DND-41 (cell line): Measurements from ENCODE around the gene GALNT13.

Experiments used
- ATAC-seq: fragments of 200-7000 bp; cut with Tn5 transposase; 3 replicates; pipeline ENCODE4 v1.9.1; 2021; ENCODE audit warnings: low read depth; ENCODE audit not compliant: insufficient read depth
- DNase-seq: peaks from one replicate; pipeline ENCODE4 v3.0.0-alpha.2; 2020
- H2AFZ ChIP-seq: 2 replicates; pipeline ENCODE4 v1.6.0; 2012; ENCODE audit warnings: low read depth, low read length
- H3K27ac ChIP-seq: 2 replicates; pipeline ENCODE4 v1.5.1; 2012; ENCODE audit warnings: low read length, inconsistent platforms
- H3K27me3 ChIP-seq: fragments of 200-600 bp; sonication (generic); 2 replicates; pipeline ENCODE4 v1.6.0; 2012; ENCODE audit warnings: low read length, mild to moderate bottlenecking, inconsistent platforms; ENCODE audit not compliant: insufficient read depth, poor library complexity
- H3K36me3 ChIP-seq: 2 replicates; pipeline ENCODE4 v1.5.1; 2012; ENCODE audit warnings: low read length, inconsistent platforms; ENCODE audit not compliant: insufficient read depth
- H3K4me1 ChIP-seq: 2 replicates; pipeline ENCODE4 v1.5.1; 2012; ENCODE audit warnings: mild to moderate bottlenecking, low read length; ENCODE audit not compliant: insufficient read depth
- H3K4me2 ChIP-seq: 2 replicates; pipeline ENCODE4 v1.6.0; 2012; ENCODE audit warnings: mild to moderate bottlenecking, moderate library complexity, low read length, inconsistent platforms; ENCODE audit not compliant: insufficient read depth
- H3K4me3 ChIP-seq, 2 experiments: fragments of 200-600 bp in 1 of 2; shearing (Covaris generic) in 1 of 2; 2 replicates each; pipeline ENCODE4 v1.5.1; 2012 to 2016; ENCODE audit warnings: inconsistent platforms in 2 of 2, low read length in 2 of 2, mild to moderate bottlenecking in 2 of 2, low read depth in 1 of 2, moderate library complexity in 1 of 2
- H3K79me2 ChIP-seq: 2 replicates; pipeline ENCODE4 v1.6.0; 2012; ENCODE audit warnings: low read length, inconsistent platforms; ENCODE audit not compliant: insufficient read depth
- H3K9ac ChIP-seq: 2 replicates; pipeline ENCODE4 v1.6.0; 2012; ENCODE audit warnings: low read depth, mild to moderate bottlenecking, inconsistent platforms, low read length, moderate library complexity
- H3K9me3 ChIP-seq: 2 replicates; pipeline ENCODE4 v1.5.1; 2012; ENCODE audit warnings: low read length, moderate library complexity, mild to moderate bottlenecking, inconsistent platforms; ENCODE audit not compliant: insufficient read depth, severe bottlenecking
- H4K20me1 ChIP-seq: 2 replicates; pipeline ENCODE4 v1.6.0; 2012; ENCODE audit warnings: low read length; ENCODE audit not compliant: insufficient read depth
- CTCF ChIP-seq: IDR thresholded peaks from 2 replicates; pipeline ENCODE4 v1.5.1; 2012; ENCODE audit warnings: borderline replicate concordance, low read length, moderate library complexity, mild to moderate bottlenecking; ENCODE audit not compliant: poor library complexity, severe bottlenecking; ENCODE audit errors: extremely low read depth
- EZH2 ChIP-seq: IDR thresholded peaks from 3 replicates; pipeline ENCODE4 v1.6.1; 2012; ENCODE audit warnings: borderline replicate concordance, low read depth, mild to moderate bottlenecking, moderate library complexity, low read length, inconsistent platforms; ENCODE audit not compliant: severe bottlenecking

GALNT13 gene

DNA sequence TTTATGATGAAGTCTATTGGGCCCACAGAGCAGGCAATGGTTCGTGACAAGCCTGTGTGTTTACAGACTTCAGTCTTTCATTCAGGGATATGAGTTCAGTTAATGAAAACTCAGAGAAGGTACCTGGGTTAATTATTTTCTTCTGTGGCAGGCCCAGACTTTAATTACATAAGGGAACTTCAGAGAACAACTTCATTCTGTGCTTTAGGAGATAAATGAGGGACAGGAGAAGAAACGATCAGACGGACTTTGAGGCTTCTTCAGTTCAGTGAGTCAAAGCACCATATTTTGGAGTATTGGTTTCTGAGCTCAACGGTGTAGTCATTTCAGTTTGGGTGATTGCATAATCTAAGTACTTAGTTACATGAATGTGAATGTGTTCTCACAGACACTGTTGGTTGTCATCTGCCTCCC, 623.7 kb downstream of the GALNT13 start:
- Histone ChIP-seq H3K4me2 (no peak overlapping the region), H3K79me2 (no peaks in the 10 kb centered on the region), H3K27me3 (no peaks in the 10 kb centered on the region), H3K9me3 (no peaks in the 10 kb centered on the region), H4K20me1 (no peaks in the 10 kb centered on the region), H3K36me3 (no peaks in the 10 kb centered on the region), H3K9ac (no peak overlapping the region), H3K4me3 (no peak overlapping the region), H3K27ac (no peak overlapping the region), H2AFZ (no peak overlapping the region), H3K4me1 (no peaks in the 10 kb centered on the region)
- ATAC-seq (no peak), DNase-seq (no peak)
- TF ChIP-seq CTCF (no peak), EZH2 (no peak)

- H3K36me3 ChIP-seq = no peaks in the 10 kb centered on the region
- no peaks in the 10 kb centered on the region for H3K79me2 ChIP-seq
- H3K4me2 ChIP-seq = no peak overlapping the region
- no peak overlapping the region for H3K9ac ChIP-seq
- no peaks in the 10 kb centered on the region for H3K27me3 ChIP-seq
- H4K20me1 ChIP-seq = no peaks in the 10 kb centered on the region
- TF ChIP-seq CTCF (no peak), EZH2 (no peak)
- no peak for ATAC-seq
- no peak overlapping the region for H3K27ac ChIP-seq
- no peak overlapping the region for H3K4me3 ChIP-seq
- no peaks in the 10 kb centered on the region for H3K4me1 ChIP-seq
- no peak for DNase-seq
- no peak overlapping the region for H2AFZ ChIP-seq
- no peaks in the 10 kb centered on the region for H3K9me3 ChIP-seq
Measured at GRCh38 chr2:154497019-154497418, 625.3 kb downstream of the GALNT13 start.
